ENCODE data around the gene DNAJC5G. TPM values are rescaled to one million over a fixed set of nuclear protein-coding genes. Genes with fewer than 3 reads are reported as not detected.

The DNAJC5G gene
- total RNA-seq, 1 donor from 2014 or later = not detected

GRCh38 chr2:27256855-27257454, 18.3 kb upstream of the DNAJC5G start:
- TF ChIP-seq EZH2phosphoT487 (IDR thresholded peaks at IDR 0.05) (no peak), EZH2 (IDR thresholded peaks at IDR 0.05) (no peak)
- TF ChIP-seq, protein P1, sequence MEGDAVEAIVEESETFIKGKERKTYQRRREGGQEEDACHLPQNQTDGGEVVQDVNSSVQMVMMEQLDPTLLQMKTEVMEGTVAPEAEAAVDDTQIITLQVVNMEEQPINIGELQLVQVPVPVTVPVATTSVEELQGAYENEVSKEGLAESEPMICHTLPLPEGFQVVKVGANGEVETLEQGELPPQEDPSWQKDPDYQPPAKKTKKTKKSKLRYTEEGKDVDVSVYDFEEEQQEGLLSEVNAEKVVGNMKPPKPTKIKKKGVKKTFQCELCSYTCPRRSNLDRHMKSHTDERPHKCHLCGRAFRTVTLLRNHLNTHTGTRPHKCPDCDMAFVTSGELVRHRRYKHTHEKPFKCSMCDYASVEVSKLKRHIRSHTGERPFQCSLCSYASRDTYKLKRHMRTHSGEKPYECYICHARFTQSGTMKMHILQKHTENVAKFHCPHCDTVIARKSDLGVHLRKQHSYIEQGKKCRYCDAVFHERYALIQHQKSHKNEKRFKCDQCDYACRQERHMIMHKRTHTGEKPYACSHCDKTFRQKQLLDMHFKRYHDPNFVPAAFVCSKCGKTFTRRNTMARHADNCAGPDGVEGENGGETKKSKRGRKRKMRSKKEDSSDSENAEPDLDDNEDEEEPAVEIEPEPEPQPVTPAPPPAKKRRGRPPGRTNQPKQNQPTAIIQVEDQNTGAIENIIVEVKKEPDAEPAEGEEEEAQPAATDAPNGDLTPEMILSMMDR (IDR thresholded peaks at IDR 0.05) = no peak
- Histone ChIP-seq H2AFZ (replicated peaks) (no peak overlapping the region), H3K27me3 (peaks cover 27% of the 10 kb centered on the region), H3K4me3 (no peak overlapping the region), H3K79me2 (ENCODE audit: low read depth) (no peaks in the 10 kb centered on the region), H3K36me3 (no peaks in the 10 kb centered on the region), H3K4me1 (no peaks in the 10 kb centered on the region), H3K27ac (no peak overlapping the region), H3F3A (ENCODE audit: low read depth) (peaks cover 2% of the 10 kb centered on the region), H3K9ac (no peak overlapping the region), H3K9me3 (ENCODE audit: low read depth) (no peaks in the 10 kb centered on the region), H3K4me2 (no peak overlapping the region), H4K20me1 (ENCODE audit: low read depth) (no peaks in the 10 kb centered on the region)
- no peak for DNase-seq (ENCODE audit: low spot score)
- Mint-ChIP-seq H3K27me3 (ENCODE audit: insufficient read depth, low read depth) (peaks cover 44% of the 10 kb centered on the region), H3K36me3 (no peaks in the 10 kb centered on the region), H3K4me1 (peaks cover 14% of the 10 kb centered on the region), H3K4me3 (no peak overlapping the region), H3K27ac (peak overlapping the region; percentile 7), H3K9me3 (peaks cover 2% of the 10 kb centered on the region)

- no peak overlapping the region for H2AFZ ChIP-seq (replicated peaks)
- no peaks in the 10 kb centered on the region for H3K36me3 ChIP-seq
- H3K79me2 ChIP-seq (ENCODE audit: low read depth) = no peaks in the 10 kb centered on the region
- no peak for DNase-seq (ENCODE audit: low spot score)
- H3K27ac Mint-ChIP-seq = no peak overlapping the region
- H3F3A ChIP-seq (ENCODE audit: low read depth) = peaks cover 2% of the 10 kb centered on the region
- no peak overlapping the region for H3K4me3 ChIP-seq
- no peaks in the 10 kb centered on the region for H3K9me3 ChIP-seq (ENCODE audit: low read depth)
- no peaks in the 10 kb centered on the region for H4K20me1 ChIP-seq (ENCODE audit: low read depth)
- no peak overlapping the region for H3K9ac ChIP-seq
- H3K36me3 Mint-ChIP-seq = no peaks in the 10 kb centered on the region
- peaks cover 14% of the 10 kb centered on the region for H3K4me1 Mint-ChIP-seq
- peaks cover 2% of the 10 kb centered on the region for H3K9me3 Mint-ChIP-seq
- no peak overlapping the region for H3K27ac ChIP-seq
- H3K27me3 Mint-ChIP-seq (ENCODE audit: insufficient read depth, low read depth) = peaks cover 47% of the 10 kb centered on the region
- TF ChIP-seq EZH2 (IDR thresholded peaks at IDR 0.05) = no peak
- TF ChIP-seq, protein P1 (IDR thresholded peaks at IDR 0.05) = no peak
- no peak for TF ChIP-seq EZH2phosphoT487 (IDR thresholded peaks at IDR 0.05)
- peaks cover 38% of the 10 kb centered on the region for H3K27me3 ChIP-seq
- no peaks in the 10 kb centered on the region for H3K4me1 ChIP-seq
- no peak overlapping the region for H3K4me3 Mint-ChIP-seq
- H3K4me2 ChIP-seq = no peak overlapping the region
These were observed 17.2 kb upstream of the DNAJC5G start for GRCh38 chr2:27258051-27258450.

- H3K27ac ChIP-seq = no peak overlapping the region
- H3K4me3 ChIP-seq = peak overlapping the region; percentile 58
- peaks cover 71% of the 10 kb centered on the region for H3K27me3 ChIP-seq
- no peaks in the 10 kb centered on the region for H3K79me2 ChIP-seq (ENCODE audit: low read depth)
- no peaks in the 10 kb centered on the region for H3K36me3 ChIP-seq
- no peak overlapping the region for H3K9ac ChIP-seq
- no peak for DNase-seq (ENCODE audit: low spot score)
- H3K27ac Mint-ChIP-seq = no peak overlapping the region
- peak overlapping the region; percentile 80 for H3K4me2 ChIP-seq
- peaks cover 4% of the 10 kb centered on the region for H3K9me3 Mint-ChIP-seq
- H3F3A ChIP-seq (ENCODE audit: low read depth) = peaks cover 26% of the 10 kb centered on the region
- TF ChIP-seq EZH2phosphoT487 (IDR thresholded peaks at IDR 0.05) (no peak), EZH2 (IDR thresholded peaks at IDR 0.05) (no peak)
- TF ChIP-seq, protein P1 (IDR thresholded peaks at IDR 0.05) = no peak
- H3K4me1 ChIP-seq = peaks cover 8% of the 10 kb centered on the region
- peaks cover 49% of the 10 kb centered on the region for H3K27me3 Mint-ChIP-seq (ENCODE audit: insufficient read depth, low read depth)
- H4K20me1 ChIP-seq (ENCODE audit: low read depth) = peaks cover 10% of the 10 kb centered on the region
- peak overlapping the region; percentile 80 for H3K4me3 Mint-ChIP-seq
- peak overlapping the region; percentile 64 for H2AFZ ChIP-seq (replicated peaks)
- H3K9me3 ChIP-seq (ENCODE audit: low read depth) = no peaks in the 10 kb centered on the region
- H3K4me1 Mint-ChIP-seq = peaks cover 27% of the 10 kb centered on the region
- H3K36me3 Mint-ChIP-seq = no peaks in the 10 kb centered on the region
These were observed 13.8 kb upstream of the DNAJC5G start for GRCh38 chr2:27261241-27261925.

All from neural progenitor cell (in vitro differentiated cells).